Right renal cortex interstitium (tissue), 3 donors: ENCODE results near the gene NTSR1. TPM values are rescaled to one million over a fixed set of nuclear protein-coding genes. Genes with fewer than 3 reads are reported as not detected.

Experiments
- DNase-seq, 3 donors: peaks; one replicate each; pipeline ENCODE4 v3.0.0-alpha.2; 2013; ENCODE audit warnings: low read depth in 3 of 3, low spot score in 2 of 3
- polyA plus RNA-seq, 3 donors: library from polyadenylated mRNA; unstranded; fragments of 120-200 nt; gene quantifications; one replicate each; pipeline ENCODE4 v1.2.1, GENCODE V29; 2013; ENCODE audit not compliant: insufficient read length in 3 of 3

NTSR1 gene
- polyA plus RNA-seq, 3 donors = 0.96 to 1.2 (median 1.0) TPM

- DNase-seq = no peak
Measured at GRCh38 chr20:62811720-62812119, 103.1 kb downstream of the NTSR1 start.

Other genes starting within 250 kb of the NTSR1 start
- 1 to 10 TPM; 5.4 to 7.0 (median 5.5) TPM for gene GATA5, start 232.8 kb upstream of the NTSR1 start, polyA plus RNA-seq
- 1 to 10 TPM; 1.8 to 2.7 (median 2.3) TPM for gene SLCO4A1, start 66.3 kb upstream of the NTSR1 start, polyA plus RNA-seq
- 10 to 100 TPM; 15.0 to 16.0 (median 15.2) TPM for gene MRGBP, start 87.6 kb downstream of the NTSR1 start, polyA plus RNA-seq
- gene OGFR, start 96.0 kb downstream of the NTSR1 start, polyA plus RNA-seq = 10 to 100 TPM; 23.9 to 24.5 (median 24.2) TPM
- gene COL9A3, start 108.2 kb downstream of the NTSR1 start, polyA plus RNA-seq = 10 to 100 TPM; 12.7 to 19.5 (median 14.1) TPM
- 10 to 100 TPM; 12.5 to 13.0 (median 12.5) TPM for gene TCFL5, start 153.0 kb downstream of the NTSR1 start, polyA plus RNA-seq
- gene DIDO1, start 217.7 kb downstream of the NTSR1 start, polyA plus RNA-seq = 10 to 100 TPM; 49.0 to 58.6 (median 57.1) TPM
- 10 to 100 TPM; 48.9 to 54.1 (median 52.0) TPM for gene GID8, start 229.3 kb downstream of the NTSR1 start, polyA plus RNA-seq
- 1 to 10 TPM in 2 of 3 donors, under 1 TPM in 1; 0.95 to 1.2 (median 1.1) TPM for gene SLC17A9, start 243.9 kb downstream of the NTSR1 start, polyA plus RNA-seq